Stimulated activated CD8-positive, alpha-beta memory T cell treated with anti-CD3 and anti-CD28 coated beads, Interleukin-12 subunit alpha, Interleukin-12 subunit beta, amount 100 ng/mL, for 1 hour (primary cell): ENCODE results near the gene NOL11.
"Not testable (repeated sequence)": the region's sequence is repeated elsewhere in the genome, so short reads cannot be mapped to it uniquely, and the experiment has no call there.

Source experiments
- DNase-seq: peaks from one replicate; pipeline ENCODE4 v3.0.0-alpha.2; 2020; ENCODE audit warnings: low read depth

Gene NOL11

GRCh38 chr17:67754686-67755085 is 37.0 kb downstream of the NOL11 start:
- not testable (repeated sequence) for DNase-seq

GRCh38 chr17:67756766-67757165 is 39.0 kb downstream of the NOL11 start:
- DNase-seq, result not testable (repeated sequence)

GRCh38 chr17:67759355-67760171 is 41.8 kb downstream of the NOL11 start:
- no peak for DNase-seq

GRCh38 chr17:67765623-67766022 is 47.9 kb downstream of the NOL11 start:
- DNase-seq, result no peak

GRCh38 chr17:67769231-67769630 is 51.5 kb downstream of the NOL11 start:
- no peak for DNase-seq

DNA sequence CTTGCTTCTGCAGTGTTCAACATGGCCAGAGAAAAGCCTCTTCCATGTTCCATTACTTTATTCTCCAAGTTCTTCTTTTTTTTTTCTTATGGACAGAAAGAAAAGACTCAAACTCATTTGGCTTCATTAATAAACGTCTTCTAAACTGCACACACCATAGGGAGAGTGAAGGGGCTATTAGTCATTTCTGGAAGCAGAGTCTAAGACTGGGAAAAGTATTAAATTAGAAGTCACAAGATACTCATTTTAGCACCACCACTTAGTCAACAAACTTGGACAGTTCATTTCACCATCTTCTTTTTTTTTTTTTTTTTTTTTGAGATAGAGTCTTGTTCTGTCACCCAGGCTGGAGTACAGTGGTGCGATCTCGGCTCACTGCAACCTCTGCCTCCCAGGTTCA is 52.8 kb downstream of the NOL11 start:
- no peak for DNase-seq

DNA sequence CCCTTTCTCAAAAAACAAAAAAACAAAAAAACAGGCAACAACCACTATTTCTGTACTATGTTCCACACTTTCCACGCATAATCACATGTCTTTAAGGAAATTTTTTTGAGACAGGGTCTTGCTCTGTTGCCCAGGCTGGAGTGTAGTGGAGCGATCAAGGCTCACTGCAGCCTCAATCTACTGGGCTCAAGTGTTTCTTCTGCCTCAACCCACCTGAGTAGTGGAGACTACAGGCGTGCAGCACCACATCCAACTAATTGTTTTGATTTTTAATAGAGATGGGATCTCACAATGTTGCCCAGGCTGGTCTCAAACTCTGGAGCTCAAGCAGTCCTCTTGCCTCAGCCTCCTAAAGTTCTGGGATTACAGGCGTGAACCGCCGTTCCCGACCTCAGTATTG is 54.9 kb downstream of the NOL11 start:
- DNase-seq, result no peak

- DNase-seq, result no peak
Observed at GRCh38 chr17:67773246-67773645, 55.5 kb downstream of the NOL11 start.

DNA sequence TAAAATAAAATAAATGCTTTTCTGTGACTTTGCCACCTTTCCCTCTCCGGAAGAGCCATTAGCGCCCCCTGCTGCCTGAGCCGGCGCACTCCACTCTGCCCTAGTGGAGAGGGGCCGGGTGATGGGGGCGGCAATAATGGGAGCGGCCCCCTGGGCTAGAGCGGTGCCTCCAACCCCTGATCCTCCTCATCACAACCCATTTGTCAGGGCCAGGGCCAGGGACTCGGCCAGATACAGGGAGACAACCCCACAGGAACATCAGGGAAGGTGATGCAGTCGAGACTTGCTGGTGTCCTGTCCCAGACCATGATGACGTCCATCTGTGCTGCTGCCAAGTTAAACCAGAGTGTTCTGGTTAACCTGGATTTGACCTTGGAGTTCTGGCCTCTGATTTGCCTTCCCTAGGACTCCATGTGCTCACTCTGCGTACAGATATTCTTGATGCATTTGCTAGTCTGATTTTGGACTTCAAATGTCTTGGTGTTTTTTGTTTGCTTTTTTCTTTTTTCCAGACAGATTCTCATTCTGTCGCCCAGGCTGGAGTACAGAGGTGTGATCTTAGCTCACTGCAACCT is 61.4 kb downstream of the NOL11 start:
- DNase-seq, result no peak

- DNase-seq, result no peak
Observed at GRCh38 chr17:67784364-67785121, 66.8 kb downstream of the NOL11 start.

DNA sequence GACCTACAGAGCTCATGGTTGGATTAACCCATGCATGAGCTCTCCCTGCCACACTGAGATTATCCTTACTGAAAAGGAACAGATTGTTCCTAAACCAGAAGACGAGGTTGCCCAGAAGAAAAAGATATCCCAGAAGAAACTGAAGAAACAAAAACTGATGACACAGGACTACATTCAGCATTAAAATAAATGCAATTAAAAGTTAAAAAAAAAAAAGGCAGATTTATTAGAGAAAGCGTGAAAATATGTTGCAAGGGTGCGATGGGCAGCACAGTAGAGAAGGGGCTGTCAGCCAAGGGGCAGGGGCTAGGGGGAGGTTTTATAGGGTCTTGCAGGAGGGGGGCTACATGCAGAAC is 67.4 kb downstream of the NOL11 start:
- DNase-seq, result no peak

- no peak for DNase-seq
Observed at GRCh38 chr17:67785504-67785903, 67.8 kb downstream of the NOL11 start.
